ENCODE measurements around the gene PMIS2.

PMIS2 gene

DNA sequence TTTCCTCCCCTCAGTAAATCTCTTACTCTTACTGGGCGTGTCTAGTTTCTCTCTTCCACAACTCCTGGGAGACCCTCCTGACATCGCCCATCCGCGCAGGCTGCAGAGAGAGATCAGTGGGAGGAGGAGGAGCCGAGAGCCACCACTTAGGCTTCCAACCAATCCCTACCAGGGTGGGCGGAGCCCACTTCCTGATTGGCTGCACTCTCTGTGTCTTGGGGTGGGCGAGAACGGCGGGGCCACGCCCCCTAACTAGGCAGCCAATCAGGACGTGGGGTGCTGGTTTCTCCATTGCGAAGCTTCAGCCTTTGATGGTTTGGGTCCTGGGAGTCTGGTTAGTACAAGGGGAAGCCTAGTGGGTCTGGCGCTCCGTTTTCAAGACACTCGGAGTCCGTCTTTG, at the start of gene PMIS2:
TSS of gene PMIS2 (plus strand) at position 326 of the 400 bp plus-strand sequence. CDS start 87 bp downstream, outside the sequence.
- no peak for TF ChIP-seq CTCF (IDR thresholded peaks at IDR 0.05; ENCODE audit: low read length, missing control alignments)
- no peak within 1 kb of the TSS for H3K4me3 ChIP-seq (replicated peaks; ENCODE audit: low read depth, low read length)
- no peak for DNase-seq (ENCODE audit: low read depth)

DNA sequence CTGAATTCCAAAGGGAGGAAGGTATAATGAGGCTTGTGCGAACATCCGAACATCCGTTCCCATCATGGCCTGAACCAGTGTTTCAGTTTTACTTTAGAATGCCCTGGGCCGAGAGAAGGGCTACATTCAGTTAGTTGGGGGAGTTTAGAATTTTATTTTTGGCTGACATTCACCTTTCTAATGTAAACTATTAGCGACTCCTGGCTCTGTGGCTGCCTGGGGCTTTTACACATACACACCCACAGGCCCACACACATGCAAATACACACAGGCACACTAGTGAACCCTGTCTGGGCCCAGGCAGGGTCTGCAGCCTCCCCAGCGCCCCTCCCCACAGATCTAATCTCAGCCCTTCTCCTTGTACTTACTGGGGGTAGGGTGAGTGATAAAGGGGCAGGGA, 46.7 kb upstream of the PMIS2 start:
- no peak overlapping the region for H3K4me3 ChIP-seq (replicated peaks; ENCODE audit: low read depth, low read length)
- TF ChIP-seq CTCF (IDR thresholded peaks at IDR 0.05; ENCODE audit: low read length, missing control alignments): no peak
- no peak for DNase-seq (ENCODE audit: low read depth)

- DNase-seq (ENCODE audit: low read depth): no peak
- TF ChIP-seq CTCF (IDR thresholded peaks at IDR 0.05; ENCODE audit: low read length, missing control alignments): no peak
- no peak overlapping the region for H3K4me3 ChIP-seq (replicated peaks; ENCODE audit: low read depth, low read length)
These were observed 46.1 kb upstream of the PMIS2 start for GRCh38 chr19:35539850-35540249.

GRCh38 chr19:35540356-35540927, 45.5 kb upstream of the PMIS2 start:
- no peak for TF ChIP-seq CTCF (IDR thresholded peaks at IDR 0.05; ENCODE audit: low read length, missing control alignments)
- no peak overlapping the region for H3K4me3 ChIP-seq (replicated peaks; ENCODE audit: low read depth, low read length)
- DNase-seq (ENCODE audit: low read depth): no peak

DNA sequence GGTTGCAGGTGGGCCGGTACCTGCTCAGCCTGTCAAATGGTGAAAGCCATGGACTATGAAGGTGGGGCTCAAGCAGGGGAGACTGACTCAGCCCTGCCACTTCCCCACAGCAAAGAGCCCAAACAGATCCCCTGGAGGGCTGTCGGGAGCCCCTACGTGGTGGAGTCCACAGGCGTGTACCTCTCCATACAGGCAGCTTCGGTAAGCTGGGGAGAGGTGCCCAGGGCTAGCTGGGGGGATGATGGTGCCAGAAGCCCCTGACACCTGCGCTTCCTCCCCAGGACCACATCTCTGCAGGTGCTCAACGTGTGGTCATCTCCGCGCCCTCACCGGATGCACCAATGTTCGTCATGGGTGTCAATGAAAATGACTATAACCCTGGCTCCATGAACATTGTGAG, 43.8 kb upstream of the PMIS2 start:
- DNase-seq (ENCODE audit: low read depth): no peak
- no peak overlapping the region for H3K4me3 ChIP-seq (replicated peaks; ENCODE audit: low read depth, low read length)
- TF ChIP-seq CTCF (IDR thresholded peaks at IDR 0.05; ENCODE audit: low read length, missing control alignments): no peak

DNA sequence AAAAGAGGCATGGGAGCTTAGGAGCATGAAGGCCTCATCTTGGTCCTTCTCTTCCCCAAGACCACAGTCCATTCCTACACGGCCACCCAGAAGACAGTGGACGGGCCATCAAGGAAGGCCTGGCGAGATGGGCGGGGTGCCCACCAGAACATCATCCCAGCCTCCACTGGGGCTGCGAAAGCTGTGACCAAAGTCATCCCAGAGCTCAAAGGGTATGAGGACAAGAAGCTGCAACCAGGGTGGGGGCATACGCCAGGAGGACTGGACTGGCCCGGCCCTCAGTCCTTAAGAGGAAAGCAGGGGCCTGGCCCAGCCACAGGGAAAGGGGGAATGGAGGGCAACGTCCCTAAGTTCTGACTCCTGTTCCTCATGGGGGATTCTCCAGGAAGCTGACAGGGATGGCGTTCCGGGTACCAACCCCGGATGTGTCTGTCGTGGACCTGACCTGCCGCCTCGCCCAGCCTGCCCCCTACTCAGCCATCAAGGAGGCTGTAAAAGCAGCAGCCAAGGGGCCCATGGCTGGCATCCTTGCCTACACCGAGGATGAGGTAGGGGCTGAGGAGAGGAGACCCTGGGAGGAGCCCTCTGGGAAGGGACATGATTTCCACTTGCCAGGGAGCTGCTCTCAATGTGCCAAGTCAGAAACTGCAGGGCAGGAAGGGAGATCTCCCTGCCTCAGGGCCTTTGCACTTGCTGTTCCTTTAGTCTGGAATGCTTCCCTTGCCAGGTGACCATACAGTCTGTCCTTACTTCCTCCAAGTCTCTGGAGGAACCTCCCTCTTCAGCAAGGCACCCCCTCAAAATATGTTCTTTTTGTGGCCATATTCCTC, 42.5 kb upstream of the PMIS2 start:
- H3K4me3 ChIP-seq (replicated peaks; ENCODE audit: low read depth, low read length): no peak overlapping the region
- TF ChIP-seq CTCF (IDR thresholded peaks at IDR 0.05; ENCODE audit: low read length, missing control alignments): no peak
- DNase-seq (ENCODE audit: low read depth): no peak
